Neutrophil (primary cell): ENCODE results near the gene WDR31.

Source experiments
- H3K27ac ChIP-seq: fragments of 200-600 bp; sonication (generic); 2 replicates; pipeline ENCODE4 v1.5.1; 2016; ENCODE audit warnings: mild to moderate bottlenecking, moderate library complexity
- H3K27me3 ChIP-seq: fragments of 200-600 bp; sonication (generic); 2 replicates; pipeline ENCODE4 v1.6.0; 2016; ENCODE audit warnings: mild to moderate bottlenecking
- H3K36me3 ChIP-seq: fragments of 200-600 bp; sonication (generic); 2 replicates; pipeline ENCODE4 v1.5.1; 2017
- H3K4me1 ChIP-seq, 2 experiments: fragments of 200-600 bp in 1 of 2; sonication (generic) in 1 of 2; 1 replicate in 1 of 2; 2 replicates in 1 of 2; pipeline versions ENCODE4 v1.5.1 to v1.6.1; 2013 to 2016; ENCODE audit warnings: low read depth in 1 of 2, low read length in 1 of 2, mild to moderate bottlenecking in 1 of 2, moderate library complexity in 1 of 2; ENCODE audit not compliant: control insufficient read depth in 1 of 2, insufficient read depth in 1 of 2
- H3K4me3 ChIP-seq, 2 experiments: fragments of 200-600 bp in 1 of 2; sonication (generic) in 1 of 2; 1 replicate in 1 of 2; 2 replicates in 1 of 2; pipeline ENCODE4 v1.5.1; 2013 to 2016; ENCODE audit warnings: low read depth in 1 of 2, low read length in 1 of 2, mild to moderate bottlenecking in 1 of 2, moderate library complexity in 1 of 2
- H3K9me3 ChIP-seq: fragments of 200-600 bp; sonication (generic); 2 replicates; pipeline ENCODE4 v1.5.1; 2016
- CTCF ChIP-seq: fragments of 200-600 bp; sonication (generic); IDR thresholded peaks from 2 replicates; pipeline ENCODE4 v1.5.1; 2016; ENCODE audit warnings: antibody characterized with exemption

WDR31 gene

GRCh38 chr9:113322671-113323070, 17.4 kb downstream of the WDR31 start:
- H3K9me3 ChIP-seq: no peaks in the 10 kb centered on the region
- H3K4me1 ChIP-seq: no peaks in the 10 kb centered on the region
- H3K4me3 ChIP-seq: no peak overlapping the region
- no peaks in the 10 kb centered on the region for H3K36me3 ChIP-seq
- no peak overlapping the region for H3K27ac ChIP-seq
- TF ChIP-seq CTCF: no peak
- H3K27me3 ChIP-seq: no peaks in the 10 kb centered on the region

GRCh38 chr9:113320051-113320450, 20.0 kb downstream of the WDR31 start:
- Histone ChIP-seq H3K4me3 (no peak overlapping the region), H3K27ac (no peak overlapping the region), H3K9me3 (no peaks in the 10 kb centered on the region), H3K27me3 (no peaks in the 10 kb centered on the region), H3K4me1 (no peaks in the 10 kb centered on the region), H3K36me3 (no peaks in the 10 kb centered on the region)
- no peak for TF ChIP-seq CTCF

DNA sequence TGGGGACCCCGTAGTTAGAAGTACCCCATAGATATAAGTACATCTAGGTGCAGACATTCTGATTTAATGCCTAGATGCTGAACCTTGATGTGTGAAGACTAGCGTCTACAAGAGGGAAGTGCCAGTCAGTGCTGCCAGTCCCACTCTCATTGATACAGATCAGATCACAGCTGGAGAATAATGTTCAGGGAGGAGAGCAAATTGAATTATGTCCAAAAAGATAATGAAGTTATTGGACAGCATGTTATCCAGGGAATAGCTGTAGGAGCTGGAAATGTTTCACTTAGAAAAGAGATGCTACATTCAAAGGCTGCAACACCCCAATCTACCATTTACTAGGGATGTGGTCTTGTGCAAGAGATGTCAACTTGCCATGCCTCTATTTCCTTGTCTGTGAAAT, 21.0 kb downstream of the WDR31 start:
- no peak for TF ChIP-seq CTCF
- Histone ChIP-seq H3K27ac (no peak overlapping the region), H3K27me3 (no peaks in the 10 kb centered on the region), H3K4me3 (no peak overlapping the region), H3K9me3 (no peaks in the 10 kb centered on the region), H3K4me1 (no peaks in the 10 kb centered on the region), H3K36me3 (no peaks in the 10 kb centered on the region)

GRCh38 chr9:113317777-113318176, 22.3 kb downstream of the WDR31 start:
- Histone ChIP-seq H3K4me3 (no peak overlapping the region), H3K4me1 (no peaks in the 10 kb centered on the region), H3K9me3 (no peaks in the 10 kb centered on the region), H3K27ac (no peak overlapping the region), H3K36me3 (no peaks in the 10 kb centered on the region), H3K27me3 (no peaks in the 10 kb centered on the region)
- TF ChIP-seq CTCF: no peak

DNA sequence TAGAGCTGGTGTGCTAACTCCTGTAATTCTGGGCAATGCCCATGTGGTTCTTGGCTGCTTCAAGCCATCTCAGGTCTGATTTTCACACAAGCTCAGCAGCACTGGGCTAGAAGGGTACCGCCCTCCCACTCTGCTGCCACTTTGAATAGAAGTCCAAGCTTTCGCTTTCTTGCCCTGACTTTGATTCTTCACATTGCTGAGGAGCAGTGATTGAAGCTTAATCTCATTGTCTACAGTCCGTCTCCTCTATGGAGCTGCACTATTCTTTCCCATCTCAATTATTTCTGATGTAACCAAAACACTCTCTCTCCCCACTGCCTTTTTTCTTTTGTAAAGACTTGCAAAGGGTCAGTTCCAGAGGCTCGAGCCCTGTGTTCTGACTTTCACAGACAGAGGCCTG, 24.0 kb downstream of the WDR31 start:
- H3K36me3 ChIP-seq: no peaks in the 10 kb centered on the region
- H3K4me3 ChIP-seq: no peak overlapping the region
- TF ChIP-seq CTCF: no peak
- H3K9me3 ChIP-seq: no peaks in the 10 kb centered on the region
- H3K4me1 ChIP-seq: no peaks in the 10 kb centered on the region
- H3K27ac ChIP-seq: no peak overlapping the region
- no peaks in the 10 kb centered on the region for H3K27me3 ChIP-seq

DNA sequence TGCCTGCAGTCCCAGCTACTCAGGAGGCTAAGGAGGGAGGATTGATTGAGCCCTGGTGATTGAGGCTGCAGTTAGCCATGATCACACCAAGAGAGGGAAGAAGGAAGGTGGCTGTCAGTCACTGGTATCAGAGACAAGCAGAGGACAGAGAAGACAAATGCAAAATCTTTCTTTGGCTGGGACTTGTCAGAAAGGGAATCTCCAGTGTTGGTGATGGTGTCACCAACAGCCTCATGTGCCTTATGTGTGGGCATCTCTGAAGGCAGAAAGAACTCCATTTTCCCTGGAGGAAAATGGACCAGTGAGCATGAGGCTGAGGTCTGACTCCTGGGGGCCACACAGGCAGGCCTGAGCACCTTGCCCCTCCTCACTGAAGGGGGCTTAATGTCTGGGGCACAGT, 24.8 kb downstream of the WDR31 start:
- no peak for TF ChIP-seq CTCF

More for the DNA sequence above, 24.8 kb downstream of the WDR31 start:
- H3K27me3 ChIP-seq: no peaks in the 10 kb centered on the region
- no peaks in the 10 kb centered on the region for H3K4me1 ChIP-seq
- no peaks in the 10 kb centered on the region for H3K9me3 ChIP-seq
- no peaks in the 10 kb centered on the region for H3K36me3 ChIP-seq
- no peak overlapping the region for H3K27ac ChIP-seq
- H3K4me3 ChIP-seq: no peak overlapping the region
